ENCODE results near the gene GNG7.
A peak's percentile ranks its signal among the peaks of the same experiment; 100 is the strongest.
"Not testable (repeated sequence)": the region's sequence is repeated elsewhere in the genome, so short reads cannot be mapped to it uniquely, and the experiment has no call there.

The GNG7 gene

DNA sequence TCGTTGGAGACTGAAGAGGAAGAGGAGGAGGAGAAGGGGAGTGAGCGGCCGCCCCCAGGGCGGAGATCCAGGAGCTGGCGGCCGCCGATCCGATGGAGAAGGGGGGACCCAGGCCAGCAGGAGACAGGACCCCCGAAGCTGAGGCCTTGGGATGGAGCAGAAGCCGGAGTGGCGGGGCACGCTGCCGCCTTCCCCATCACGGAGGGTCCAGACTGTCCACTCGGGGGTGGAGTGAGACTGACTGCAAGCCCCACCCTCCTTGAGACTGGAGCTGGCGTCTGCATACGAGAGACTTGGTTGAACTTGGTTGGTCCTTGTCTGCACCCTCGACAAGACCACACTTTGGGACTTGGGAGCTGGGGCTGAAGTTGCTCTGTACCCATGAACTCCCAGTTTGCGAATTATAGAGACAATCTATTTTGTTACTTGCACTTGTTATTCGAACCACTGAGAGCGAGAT is 224.7 kb downstream of the GNG7 start:
- no peak for DNase-seq

DNA sequence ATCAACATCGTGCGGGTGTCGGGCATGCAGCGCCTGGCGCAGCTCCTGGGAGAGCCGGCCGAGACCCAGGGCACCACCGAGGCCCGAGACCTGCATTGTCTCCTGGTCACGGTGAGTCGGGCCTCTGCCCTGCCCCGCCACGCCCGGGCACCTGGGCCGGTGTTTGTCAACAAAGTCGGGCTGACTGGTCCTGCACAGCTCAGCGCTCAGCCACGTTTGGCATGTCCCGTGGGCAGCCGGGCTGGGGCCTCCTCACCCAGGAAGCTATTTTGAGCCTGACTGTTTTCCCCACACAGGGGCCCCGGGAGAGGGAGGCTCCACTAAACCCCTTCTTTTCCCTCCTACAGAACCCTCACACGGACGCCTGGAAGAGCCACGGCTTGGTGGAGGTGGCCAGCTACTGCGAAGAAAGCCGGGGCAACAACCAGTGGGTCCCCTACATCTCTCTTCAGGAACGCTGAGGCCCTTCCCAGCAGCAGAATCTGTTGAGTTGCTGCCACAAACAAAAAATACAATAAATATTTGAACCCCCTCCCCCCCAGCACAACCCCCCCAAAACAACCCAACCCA is 225.3 kb downstream of the GNG7 start:
- no peak for DNase-seq

DNA sequence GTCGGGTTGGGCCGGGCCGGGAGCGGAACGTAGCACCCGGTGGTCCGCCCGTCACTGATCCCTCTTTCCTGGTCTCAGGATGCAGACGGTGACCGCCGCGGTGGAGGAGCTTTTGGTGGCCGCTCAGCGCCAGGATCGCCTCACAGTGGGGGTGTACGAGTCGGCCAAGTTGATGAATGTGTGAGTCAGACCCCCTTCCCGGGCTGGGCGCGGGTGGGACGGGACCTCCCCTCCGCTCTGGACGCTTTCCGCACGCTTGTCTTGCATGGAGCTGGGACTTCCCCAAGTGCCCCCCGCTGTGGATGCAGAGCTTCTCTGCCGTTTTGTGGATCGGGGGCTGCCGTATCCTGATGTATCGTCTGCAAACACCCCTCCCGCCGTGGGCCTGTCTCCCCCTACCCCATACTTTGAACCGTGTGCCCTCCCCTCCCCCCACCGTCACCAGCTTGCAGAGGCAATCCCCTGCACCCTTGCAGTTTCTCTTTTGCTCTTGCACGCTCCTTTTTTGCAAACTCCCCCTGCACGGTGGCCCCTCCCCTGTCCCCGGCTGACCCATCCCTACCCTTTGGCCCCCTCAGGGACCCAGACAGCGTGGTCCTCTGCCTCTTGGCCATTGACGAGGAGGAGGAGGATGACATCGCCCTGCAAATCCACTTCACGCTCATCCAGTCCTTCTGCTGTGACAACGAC is 225.9 kb downstream of the GNG7 start:
- no peak for DNase-seq

GRCh38 chr19:2475702-2476450 is 226.6 kb downstream of the GNG7 start, which contains the start of gene GADD45B:
Gene GADD45B (plus strand): TSS chr19:2476127. CDS start chr19:2476359, 232 bp downstream.
- peak; percentile 95 for DNase-seq

DNA sequence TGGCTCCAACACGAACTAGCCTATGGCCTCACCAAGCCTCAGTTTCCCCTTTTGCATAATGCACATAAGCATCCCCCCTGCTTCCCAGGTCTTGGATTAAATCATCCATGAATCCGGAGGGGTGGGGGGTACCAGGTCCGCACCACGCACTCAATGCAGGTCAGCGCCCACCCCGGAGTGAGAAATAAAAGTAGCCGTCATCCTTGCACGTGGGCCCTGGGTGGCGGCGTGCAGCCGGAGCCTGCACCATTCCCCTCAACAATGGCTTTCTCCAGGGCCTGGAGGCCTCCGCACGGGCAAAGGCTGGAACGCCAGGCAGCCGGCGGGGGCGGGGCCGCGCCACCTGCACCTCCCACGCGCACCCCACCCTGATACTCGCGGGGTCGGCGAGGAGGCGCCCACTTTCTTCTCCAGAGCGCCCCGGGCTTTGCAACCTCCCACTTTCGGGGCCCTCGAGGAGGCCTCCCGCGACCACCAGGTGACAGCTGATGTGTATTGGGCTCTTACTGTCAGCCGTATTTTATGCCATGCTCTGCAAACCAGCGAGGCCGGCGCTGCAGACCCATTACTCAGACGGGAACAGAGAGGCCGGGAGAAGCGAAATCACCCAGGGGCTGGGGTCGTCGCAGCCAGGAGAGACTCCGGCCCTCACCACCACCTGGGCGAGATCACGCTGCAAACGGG is 227.3 kb downstream of the GNG7 start:
- no peak for DNase-seq

DNA sequence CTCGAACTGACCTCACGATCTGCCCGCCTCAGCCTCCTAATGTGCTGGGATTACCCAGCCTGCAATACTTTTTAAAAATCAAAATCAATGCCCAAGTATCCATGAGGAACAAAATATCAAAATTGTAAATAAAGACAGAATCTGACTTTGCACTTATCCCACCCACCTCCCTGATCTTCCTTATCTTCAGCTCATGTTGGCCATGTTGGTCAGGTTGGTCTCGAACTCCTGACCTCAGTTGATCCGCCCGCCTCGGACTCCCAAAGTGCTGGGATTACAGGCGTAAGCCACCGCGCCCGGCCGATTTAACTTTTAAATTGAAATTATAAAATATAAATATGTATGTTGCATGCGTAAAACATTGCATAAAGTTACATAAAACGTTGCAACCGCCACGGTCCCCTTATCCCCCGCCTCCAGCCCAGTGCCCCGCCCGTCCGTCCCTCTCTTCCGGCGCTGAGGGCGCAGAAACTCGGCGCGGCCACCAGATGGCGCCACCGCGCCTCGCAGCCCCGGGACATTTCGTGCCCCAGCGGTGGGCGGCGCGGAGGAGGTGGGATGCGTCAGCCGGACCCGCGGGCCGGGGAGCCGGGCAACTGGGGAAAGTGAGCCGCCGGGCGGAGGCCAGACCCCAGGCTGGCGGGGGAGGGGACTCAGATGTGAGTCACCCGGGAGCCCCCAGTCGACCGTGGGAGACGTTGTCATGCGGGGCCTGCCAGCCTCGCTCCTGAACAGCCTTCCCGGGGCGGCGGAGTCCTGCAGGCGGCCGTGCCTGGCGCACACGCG is 228.1 kb downstream of the GNG7 start:
- peak; percentile 61 for DNase-seq

- not testable (repeated sequence) for DNase-seq
These were observed 232.6 kb downstream of the GNG7 start for GRCh38 chr19:2469915-2470200.

DNA sequence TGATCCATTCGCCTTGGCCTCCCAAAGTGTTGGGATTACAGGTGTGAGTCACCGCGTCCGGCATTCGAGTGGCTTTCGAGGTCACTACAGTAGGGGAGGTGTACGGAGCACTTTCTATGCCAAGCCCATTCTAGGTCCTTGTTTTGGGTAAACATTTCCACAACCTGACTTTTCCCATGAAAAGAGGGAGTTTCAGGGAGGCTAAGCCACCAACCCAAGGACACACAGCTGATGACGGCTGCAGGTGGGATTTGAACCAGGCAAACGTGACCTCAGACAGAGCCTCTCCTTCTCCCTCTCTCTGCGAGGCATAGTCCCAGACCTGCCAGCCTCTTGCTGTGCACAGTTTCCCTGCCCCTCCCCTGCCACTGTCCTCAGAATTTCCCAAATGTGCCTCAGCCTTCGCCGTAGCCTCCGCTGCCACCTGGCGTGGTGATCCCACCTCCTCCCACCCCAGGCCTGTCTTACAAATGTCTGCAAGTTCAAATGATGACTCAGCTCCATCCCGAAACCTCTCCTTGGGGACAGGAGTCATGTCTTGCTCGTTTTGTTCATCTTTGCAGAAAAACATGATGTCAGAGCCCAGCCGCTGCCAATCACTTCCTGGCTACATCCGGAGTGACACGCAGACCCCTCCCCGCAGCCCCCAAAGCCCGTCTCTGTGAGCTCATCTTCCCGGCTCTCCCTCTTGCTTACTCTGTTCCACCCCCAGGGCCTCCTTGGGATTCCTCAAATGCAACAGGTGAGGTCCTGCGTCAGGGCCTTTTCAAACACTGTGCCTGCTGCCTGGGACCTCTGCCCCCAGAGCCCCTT is 233.2 kb downstream of the GNG7 start:
- no peak for DNase-seq

DNA sequence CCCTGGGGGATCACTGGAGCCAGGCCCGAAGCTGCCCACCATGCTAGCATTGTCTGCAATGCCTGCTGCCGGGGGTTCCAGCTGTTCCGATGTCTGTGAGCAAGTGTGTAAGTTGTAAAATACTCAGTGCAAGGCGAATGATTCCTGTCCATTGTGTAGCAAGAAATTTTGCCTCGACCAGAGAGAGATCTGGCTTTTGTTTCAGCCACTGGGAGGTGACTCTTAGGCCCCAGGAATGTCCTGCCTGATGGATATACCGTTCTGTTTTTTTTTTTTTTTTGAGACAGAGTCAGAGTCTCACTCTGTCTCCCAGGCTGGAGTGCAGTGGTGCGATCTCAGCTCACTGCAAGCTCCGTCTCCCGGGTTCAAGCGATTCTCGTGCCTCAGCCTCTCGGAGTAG is 233.9 kb downstream of the GNG7 start:
- DNase-seq: no peak

DNA sequence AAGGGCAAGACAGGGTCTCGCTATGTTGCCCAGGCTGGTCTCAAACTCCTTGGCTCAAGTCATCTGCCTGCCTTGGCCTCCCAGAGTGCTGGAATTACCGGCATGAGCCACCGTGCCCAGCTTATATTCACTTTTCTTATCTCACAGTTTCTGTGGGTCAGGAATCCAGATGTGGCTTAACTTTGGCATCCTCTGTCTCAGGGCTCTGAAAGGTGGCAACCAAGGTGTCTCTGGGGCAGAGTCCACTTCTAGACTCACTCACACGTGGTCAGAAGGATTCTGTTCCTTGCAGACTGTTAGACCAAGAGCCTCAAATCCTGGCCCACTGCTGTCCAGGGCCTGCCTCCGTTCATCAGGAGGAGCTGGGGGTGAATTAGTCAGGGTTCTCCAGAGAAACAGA is 238.1 kb downstream of the GNG7 start:
- no peak for DNase-seq

DNA sequence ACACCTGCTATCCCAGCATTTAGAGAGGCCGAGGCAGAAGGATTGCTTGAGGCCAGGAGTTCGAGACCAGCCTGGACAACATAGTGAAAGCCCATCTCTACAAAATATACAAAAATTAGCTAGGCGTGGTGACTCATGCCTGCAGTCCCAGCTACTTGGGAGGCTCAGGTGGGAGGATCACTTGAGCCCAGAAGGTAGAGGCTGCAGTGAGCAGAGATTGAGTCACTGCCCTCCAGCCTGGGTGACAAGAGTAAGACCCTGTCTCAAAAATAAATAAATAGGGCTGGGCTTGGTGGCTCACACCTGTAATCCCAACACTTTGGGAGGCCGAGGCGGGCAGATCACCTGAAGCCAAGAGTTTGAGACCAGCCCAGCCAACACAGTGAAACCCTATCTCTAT is 238.8 kb downstream of the GNG7 start:
- not testable (repeated sequence) for DNase-seq

- DNase-seq: peak; percentile 47
These were observed 239.7 kb downstream of the GNG7 start for GRCh38 chr19:2462635-2463421.

DNA sequence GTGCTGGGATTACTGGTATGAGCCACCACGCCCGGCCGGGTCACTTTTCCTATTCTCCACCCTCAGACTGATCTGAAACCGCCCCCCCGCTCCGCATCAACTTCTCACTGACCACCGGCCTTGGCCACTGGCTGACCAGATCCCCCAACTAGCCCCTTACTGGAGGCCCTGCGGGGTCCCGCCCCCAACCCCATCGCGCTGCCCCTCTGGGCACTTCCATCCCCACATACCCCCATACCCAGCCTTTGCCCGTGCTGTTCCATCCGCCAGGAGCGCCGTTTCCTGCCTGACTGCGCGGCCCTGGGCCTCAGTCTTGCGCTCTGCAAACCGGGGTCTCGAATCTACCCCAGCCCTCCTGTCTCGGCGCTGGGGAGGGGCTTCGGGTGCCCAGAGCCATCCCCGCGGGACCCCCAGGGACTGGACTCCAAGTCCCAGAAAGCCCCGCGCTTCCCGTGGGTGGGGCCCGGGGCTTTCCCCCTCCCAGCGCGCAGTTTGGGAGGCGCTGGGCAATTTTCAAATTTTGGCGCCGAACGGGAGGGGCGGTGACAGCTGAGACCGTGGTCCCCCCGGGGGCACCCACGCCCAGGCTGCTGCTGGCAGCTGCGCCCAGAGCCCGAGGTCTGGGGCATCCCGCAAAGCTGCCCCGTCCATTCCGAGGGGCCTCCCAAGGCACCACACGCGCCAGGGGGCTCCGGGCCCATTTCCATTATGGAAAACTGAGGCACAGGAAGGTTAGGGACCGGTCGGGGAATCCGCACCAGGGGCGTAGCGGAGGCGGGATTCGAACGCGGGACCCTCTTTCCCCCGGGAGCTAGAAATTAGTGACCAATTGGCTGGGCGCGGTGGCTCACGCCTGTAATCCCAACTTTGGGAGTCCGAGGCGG is 240.5 kb downstream of the GNG7 start:
- DNase-seq: peak; percentile 17
